ENCODE data around the gene TNKS1BP1.

- no peak for TF ChIP-seq POLR2A (IDR thresholded peaks at IDR 0.05)
- TF ChIP-seq, protein P1, sequence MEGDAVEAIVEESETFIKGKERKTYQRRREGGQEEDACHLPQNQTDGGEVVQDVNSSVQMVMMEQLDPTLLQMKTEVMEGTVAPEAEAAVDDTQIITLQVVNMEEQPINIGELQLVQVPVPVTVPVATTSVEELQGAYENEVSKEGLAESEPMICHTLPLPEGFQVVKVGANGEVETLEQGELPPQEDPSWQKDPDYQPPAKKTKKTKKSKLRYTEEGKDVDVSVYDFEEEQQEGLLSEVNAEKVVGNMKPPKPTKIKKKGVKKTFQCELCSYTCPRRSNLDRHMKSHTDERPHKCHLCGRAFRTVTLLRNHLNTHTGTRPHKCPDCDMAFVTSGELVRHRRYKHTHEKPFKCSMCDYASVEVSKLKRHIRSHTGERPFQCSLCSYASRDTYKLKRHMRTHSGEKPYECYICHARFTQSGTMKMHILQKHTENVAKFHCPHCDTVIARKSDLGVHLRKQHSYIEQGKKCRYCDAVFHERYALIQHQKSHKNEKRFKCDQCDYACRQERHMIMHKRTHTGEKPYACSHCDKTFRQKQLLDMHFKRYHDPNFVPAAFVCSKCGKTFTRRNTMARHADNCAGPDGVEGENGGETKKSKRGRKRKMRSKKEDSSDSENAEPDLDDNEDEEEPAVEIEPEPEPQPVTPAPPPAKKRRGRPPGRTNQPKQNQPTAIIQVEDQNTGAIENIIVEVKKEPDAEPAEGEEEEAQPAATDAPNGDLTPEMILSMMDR (IDR thresholded peaks at IDR 0.05): no peak
Observed at GRCh38 chr11:57313788-57314135, 11.0 kb downstream of the TNKS1BP1 start.

All from thyroid gland (tissue), 4 donors.